Lower leg skin (tissue), 3 donors: ENCODE measurements around the gene LSM5.

Source experiments
- POLR2A ChIP-seq, 2 donors: fragments of 450-650 bp; IDR thresholded peaks; one replicate each; pipeline ENCODE4 v1.6.1; 2016 to 2017; ENCODE audit warnings: antibody characterized with exemption in 2 of 2, mild to moderate bottlenecking in 1 of 2, moderate library complexity in 1 of 2
- TF ChIP-seq, protein P1 (sequence below), 3 donors: fragments of 450-650 bp; IDR thresholded peaks; one replicate each; pipeline ENCODE4 v1.5.1; 2016; ENCODE audit warnings: antibody characterized with exemption in 3 of 3, mild to moderate bottlenecking in 3 of 3, moderate library complexity in 2 of 3

GRCh38 chr7:32495298-32496051 is 5.3 kb upstream of the LSM5 start, which contains the start of gene AVL9:
- TF ChIP-seq, protein P1, sequence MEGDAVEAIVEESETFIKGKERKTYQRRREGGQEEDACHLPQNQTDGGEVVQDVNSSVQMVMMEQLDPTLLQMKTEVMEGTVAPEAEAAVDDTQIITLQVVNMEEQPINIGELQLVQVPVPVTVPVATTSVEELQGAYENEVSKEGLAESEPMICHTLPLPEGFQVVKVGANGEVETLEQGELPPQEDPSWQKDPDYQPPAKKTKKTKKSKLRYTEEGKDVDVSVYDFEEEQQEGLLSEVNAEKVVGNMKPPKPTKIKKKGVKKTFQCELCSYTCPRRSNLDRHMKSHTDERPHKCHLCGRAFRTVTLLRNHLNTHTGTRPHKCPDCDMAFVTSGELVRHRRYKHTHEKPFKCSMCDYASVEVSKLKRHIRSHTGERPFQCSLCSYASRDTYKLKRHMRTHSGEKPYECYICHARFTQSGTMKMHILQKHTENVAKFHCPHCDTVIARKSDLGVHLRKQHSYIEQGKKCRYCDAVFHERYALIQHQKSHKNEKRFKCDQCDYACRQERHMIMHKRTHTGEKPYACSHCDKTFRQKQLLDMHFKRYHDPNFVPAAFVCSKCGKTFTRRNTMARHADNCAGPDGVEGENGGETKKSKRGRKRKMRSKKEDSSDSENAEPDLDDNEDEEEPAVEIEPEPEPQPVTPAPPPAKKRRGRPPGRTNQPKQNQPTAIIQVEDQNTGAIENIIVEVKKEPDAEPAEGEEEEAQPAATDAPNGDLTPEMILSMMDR (IDR thresholded peaks at IDR 0.05), result no peak
- peak in 1 of 2 donors; percentile 56 for TF ChIP-seq POLR2A (IDR thresholded peaks at IDR 0.05)
